Stimulated activated CD8-positive, alpha-beta memory T cell treated with anti-CD3 and anti-CD28 coated beads, Interleukin-12 subunit alpha, Interleukin-12 subunit beta, amount 100 ng/mL, for 1 hour (primary cell): ENCODE data around the gene DIAPH2.
"Not testable (repeated sequence)": the region's sequence is repeated elsewhere in the genome, so short reads cannot be mapped to it uniquely, and the experiment has no call there.

Experiments
- DNase-seq: peaks from one replicate; pipeline ENCODE4 v3.0.0-alpha.2; 2020; ENCODE audit warnings: low read depth

DIAPH2 gene

DNA sequence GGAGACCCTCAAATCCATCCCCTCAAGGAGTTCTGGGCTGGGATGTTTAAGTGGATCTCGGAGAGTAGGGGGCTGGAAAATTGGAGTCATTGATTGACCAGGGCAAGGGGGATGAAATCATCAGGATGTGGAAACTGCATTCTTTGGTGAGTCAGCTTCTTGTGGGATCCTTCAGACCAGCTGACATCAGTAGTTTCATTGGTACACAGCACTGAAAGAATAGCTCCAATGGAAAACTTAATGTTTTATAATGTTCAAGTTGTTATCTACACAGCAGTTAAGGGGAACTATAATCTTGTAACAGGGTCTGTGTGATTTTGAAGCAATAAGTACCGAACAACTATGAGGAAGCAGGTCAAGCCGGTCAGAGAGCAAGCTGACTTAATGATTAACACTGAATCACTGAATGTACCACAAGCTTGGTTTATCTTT lies 705.1 kb downstream of the DIAPH2 start:
- DNase-seq = no peak

DNA sequence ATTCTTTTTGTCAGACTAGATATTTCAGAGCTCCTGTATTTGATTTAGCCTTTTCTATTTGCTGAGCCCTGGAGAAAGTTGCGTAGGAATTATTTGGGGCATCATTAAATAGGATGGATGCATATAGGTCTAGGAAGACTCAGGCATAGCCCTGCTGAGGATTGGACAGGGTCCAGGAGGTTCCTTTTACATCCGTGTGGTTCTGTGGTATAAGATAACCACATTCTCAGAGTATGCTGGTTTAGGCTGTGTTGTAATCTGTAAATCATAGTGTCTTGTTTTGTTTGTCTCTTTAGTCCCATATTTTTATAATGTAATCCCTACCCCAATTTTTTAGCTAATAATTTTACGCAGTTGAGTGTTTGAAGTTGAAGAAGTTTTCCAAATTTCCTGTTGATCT lies 712.7 kb downstream of the DIAPH2 start:
- DNase-seq = no peak

DNA sequence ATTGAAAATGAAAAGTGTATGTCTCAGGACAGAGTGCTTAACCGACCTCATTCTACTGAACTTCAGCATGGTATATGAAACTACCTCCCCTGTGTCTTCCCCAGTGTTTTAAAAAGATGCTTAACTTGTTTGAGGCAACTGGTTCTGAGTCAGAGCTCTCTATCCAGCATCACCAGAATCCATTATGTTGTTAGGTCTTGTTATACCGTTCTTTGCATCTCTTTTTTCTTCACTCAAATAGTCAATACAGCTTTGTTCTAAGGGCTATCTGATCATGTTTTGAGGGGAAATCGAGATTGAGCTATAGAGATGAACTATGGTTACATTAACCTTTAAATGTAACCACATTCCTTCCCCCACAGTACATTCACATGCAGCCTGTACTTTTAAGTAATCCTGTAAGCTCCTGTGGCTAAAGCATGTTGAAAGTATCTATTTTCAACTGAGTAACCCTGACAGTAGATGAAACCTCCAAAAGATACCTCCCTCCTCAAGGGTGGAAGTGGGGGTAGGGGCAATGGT lies 713.4 kb downstream of the DIAPH2 start:
- no peak for DNase-seq

DNA sequence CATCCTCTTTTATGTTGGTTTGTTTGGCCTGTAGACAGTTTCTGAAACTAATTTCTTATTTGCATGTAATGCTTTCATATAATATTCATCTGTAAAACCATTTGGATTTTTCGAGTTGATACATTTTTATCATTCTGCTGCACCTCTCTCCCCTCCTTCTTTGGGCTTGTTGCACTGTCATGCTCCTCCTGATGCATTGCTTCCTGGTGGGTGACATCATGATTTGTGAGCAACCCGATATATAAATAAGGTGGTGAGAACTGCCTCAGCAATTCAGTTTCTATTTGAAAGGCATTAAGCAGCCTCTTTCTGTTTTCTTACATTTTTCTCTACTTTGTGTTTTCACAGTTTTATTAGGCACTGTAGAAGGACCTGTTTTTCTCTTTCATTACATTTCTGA lies 714.8 kb downstream of the DIAPH2 start:
- DNase-seq = no peak

DNA sequence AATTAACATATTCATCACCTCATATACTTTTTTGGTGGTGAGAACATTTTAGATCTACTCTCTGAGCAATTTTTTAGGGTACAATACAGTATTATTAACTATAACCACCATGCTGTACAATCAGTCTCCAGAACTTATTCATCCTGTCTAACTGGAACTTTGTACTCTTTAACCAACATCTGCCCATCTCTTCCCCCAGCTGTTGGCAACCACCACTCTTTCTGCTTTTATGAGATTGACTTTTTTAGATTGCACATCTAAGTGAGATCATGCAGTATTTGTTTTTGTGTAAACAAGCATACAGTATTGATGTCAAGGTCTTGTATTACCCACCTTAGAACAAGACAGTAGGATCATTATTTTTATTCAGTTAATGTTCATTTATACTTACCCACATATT lies 715.9 kb downstream of the DIAPH2 start:
- DNase-seq = no peak

DNA sequence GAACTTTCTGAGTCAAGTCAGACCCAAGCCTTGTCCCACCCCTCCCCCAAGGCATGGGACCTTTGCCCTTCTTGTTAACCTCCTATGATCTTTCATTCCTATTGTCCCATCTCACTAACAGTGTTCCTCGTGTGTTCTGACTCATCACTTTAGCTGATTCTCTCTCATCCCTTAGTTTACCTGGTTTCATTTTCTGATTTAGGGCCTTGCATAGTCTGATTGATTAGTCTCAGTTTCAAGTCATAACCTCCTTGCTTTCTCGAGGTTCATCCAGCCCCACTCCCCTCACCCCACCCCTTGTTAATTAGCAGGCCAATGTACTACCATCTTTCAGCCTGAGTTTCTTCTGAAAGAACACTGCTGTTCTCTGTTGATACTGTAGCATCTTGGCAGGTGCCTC lies 716.5 kb downstream of the DIAPH2 start:
- DNase-seq = no peak

DNA sequence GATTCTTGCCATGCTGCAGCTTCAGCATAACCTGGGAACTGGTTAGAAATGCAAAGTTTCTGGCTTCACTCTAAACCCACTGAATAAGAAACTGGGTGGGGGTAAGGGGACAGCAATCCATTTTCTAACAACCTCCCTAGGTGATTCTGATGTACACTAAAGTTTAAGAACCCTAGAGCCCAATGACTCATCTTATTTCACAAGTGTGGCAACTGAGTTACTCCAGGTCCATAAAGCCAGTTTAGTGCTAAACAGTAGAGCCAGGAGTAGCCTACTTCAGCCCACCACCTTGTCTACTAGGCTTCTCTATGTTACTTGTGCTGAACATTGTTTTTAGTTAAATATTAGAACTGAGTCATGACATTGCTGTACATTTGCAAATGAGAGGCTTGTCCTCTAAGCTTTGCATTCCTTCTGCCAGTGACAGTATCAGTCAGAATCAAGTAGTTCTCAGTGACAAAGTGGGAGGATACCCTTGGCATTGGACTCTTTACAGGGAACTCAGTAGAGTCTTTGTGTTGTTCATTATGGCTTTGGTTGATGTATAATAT lies 717.0 kb downstream of the DIAPH2 start:
- no peak for DNase-seq

DNA sequence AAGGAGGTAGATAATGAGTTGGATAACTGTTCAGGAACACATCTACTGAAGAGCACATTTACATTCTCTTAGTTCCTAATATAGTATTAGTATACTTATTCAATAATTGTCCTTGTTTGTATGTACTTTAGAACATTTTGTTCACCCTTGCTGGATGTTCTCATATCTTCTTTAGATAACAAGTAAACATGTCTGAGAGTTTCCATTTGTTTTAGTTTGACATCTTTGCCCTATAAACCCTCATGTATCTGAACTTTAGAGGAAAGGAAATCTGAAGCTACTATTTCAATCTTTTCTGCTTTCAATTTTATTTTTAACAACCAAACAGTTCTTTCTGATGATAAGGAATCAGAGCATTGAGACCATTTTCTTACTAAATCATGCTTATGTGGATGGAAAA lies 717.7 kb downstream of the DIAPH2 start:
- DNase-seq = no peak

DNA sequence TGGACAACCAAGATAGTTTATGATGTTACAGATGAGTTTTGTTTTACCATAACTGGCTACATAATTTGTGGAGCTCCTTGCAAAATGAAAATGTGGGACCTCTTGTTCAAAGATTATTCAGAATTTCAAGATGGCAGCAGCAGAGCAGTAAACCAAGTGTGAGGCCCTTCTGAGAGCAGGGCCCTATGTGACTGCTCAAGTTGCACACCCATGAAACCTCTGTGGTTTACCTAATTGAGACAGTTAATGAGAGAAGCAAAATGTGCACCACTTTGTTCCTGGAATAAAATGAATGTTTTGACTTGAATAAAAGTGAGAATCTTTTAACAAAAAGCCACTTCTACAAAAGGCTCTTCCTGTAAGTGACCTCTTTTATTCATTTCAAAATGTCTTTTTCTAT lies 718.3 kb downstream of the DIAPH2 start:
- DNase-seq = no peak

DNA sequence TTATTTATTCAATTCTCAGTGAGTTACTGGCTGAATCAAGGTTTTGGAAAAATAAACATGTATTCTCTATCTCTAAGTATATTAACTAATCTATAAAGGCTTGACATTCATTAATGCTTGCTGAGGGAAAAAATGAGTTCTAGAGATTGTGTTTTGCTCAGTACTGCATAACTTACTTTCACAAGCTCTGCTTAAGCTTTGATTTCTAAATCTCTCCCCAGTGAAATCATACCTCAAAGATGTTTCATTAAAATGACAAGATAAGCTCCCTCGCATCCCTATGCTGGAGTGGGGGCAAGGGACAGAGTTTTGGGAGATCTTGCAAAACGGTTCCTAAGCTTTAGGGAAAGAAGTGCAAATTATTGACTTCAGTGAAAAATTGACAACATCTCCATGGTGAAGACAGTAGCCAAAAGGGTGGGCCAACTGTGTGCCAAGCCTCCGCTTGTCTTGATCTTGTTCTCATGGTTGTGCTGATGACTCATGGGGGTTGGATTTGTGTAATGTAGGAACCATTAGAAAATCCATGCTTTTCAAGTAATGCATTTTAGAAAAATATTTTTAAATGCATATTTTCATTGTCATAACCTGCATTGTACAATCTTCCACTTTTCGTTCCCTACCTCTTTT lies 720.5 kb downstream of the DIAPH2 start:
- no peak for DNase-seq

DNA sequence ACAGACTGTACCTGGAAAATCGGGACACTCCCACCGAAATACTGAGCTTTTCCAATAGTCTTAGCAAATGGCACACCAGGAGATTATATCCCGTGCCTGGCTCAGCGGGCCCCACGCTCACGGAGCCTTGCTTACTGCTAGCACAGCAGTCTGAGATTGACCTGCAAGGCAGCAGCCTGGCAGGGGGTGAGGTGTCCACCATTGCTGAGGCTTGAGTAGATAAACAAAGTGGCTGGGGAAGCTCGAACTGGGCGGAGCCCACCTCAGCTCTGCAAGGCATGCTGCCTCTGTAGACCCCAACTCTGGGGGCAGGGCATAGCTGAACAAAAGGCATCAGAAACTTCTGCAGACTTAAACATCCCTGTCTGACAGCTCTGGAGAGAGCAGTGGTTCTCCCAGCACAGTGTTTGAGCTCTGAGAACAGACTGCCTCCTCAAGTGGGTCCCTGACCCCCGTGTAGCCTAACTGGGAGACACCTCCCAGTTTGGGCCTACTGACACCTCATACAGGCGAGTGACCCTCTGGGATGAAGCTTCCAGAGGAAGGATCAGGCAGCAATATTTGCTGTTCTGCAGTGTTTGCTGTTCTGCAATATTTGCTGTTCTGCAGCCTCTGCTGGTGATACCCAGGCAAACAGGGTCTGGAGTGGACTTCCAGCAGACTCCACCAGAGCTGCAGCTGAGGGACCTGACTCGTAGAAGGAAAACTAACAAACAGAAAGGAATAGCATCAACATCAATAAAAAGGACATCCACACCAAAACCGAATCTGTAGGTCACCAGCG lies 725.2 kb downstream of the DIAPH2 start:
- DNase-seq = not testable (repeated sequence)

DNA sequence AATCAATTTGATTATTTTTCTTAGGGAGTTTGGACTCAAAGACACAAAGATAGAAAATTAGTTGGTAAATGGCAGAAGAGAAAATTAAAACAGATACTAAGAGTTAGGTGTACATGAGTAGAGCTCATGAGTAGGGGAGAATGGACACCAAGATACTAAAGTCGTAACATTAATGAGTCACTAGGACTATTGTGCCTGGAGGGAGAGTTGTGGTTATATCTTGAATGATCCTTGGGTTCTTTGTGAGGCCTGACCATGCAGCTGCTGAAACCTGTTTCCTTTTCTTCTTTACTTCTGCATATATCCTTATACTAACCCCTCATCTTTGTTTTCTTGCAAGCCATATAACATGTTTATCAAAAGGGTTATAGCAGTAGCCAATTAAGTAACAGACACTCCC lies 731.8 kb downstream of the DIAPH2 start:
- DNase-seq = no peak

DNA sequence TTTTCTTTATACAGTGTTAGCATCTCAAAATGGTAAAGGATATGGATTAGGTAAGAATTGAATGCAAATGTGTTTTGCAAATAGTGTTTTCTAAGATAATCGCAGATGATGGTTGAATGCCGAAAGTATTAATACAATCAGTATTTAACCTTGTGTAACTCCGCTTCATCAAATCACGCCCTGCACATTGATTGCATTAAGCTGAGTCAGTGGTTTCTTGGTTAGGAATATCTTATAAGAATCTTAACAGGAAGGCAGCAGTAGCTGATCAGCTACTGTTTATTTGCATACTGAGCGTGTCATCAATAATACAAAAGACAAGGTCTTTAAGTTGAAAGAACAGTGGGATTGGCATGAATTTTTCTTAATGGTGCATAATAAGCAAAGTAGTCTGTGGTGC lies 744.5 kb downstream of the DIAPH2 start:
- no peak for DNase-seq

DNA sequence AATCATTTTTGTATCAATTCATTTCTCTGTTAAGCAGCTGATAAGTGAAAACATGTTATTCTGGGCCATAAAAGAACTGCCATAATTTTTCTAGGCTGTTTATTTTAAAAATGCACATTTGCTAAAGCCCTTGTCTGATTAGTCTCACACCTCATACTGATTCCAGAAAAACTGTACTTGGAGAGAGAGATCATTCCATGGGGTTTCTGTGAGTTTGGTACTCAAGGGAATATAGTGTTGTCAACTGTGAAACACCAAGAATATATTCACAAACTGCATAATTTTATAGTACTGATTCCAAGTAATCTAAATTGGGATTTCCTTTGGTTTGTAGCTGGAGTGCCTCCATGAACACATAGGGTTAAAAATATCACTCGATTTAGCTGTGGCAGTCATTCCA lies 746.6 kb downstream of the DIAPH2 start:
- no peak for DNase-seq

DNA sequence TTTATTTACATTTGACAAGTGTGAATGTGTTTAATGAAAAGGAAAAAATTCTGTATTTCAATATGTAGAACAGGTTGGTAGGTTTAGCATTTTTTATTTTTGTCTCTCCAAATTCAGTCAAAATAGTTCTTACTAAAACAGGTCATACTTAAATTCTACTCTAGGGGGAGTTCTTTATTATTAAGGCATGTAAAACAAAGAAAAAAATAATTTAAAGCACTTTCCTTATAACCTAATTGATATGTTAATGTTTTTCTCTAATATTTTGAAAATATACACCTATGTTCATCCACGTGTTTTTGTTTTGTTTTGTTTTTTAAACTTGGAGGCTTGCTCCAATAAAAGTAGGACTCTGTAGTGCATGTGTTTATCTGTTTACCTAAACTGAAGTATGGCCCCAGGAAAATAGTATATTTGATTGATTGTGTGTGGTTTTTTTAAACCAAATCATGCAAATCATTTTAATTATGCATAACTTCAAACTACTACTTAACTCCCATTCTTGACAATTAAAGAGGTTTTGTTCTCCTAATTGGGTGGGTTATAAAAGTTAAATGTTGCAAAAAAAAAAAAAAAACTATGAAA lies 761.7 kb downstream of the DIAPH2 start:
- no peak for DNase-seq

DNA sequence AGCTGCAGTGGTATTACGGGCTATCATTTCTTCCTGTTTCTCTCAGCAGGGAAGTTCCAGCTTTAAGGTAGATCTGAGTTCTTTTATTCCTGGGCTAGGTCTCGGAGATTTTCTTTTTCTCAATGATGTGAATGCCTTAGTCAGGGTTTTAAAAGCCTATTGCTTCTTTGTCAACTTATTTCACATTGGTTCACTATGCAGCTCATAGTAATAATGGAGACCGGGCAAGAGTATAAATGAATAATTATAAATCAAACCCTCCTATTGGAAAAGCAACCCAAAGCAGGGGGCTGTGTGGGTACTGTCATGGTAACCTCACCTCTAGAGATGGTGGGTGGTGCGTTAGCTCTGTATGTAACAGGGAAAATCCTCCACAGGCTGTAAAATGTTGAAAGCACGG lies 762.7 kb downstream of the DIAPH2 start:
- DNase-seq = no peak

DNA sequence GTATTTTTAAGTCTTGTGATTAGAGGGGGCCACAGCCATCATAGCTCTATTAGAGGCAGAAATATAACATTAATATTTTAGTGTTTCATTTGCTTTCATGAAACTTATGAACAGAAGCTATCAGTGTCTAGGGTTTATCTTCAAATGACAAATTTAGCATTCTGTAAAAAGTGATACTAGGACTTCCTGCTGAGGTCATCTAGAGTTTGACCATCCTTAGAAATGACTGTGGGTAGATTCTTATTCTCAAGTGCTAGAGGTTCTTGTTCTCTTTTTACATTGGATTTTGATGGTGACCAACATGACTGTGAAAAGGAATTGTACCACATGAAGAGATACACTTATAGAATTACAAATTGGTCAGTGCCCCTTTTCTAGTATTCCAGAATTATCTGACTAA lies 767.6 kb downstream of the DIAPH2 start:
- DNase-seq = no peak

DNA sequence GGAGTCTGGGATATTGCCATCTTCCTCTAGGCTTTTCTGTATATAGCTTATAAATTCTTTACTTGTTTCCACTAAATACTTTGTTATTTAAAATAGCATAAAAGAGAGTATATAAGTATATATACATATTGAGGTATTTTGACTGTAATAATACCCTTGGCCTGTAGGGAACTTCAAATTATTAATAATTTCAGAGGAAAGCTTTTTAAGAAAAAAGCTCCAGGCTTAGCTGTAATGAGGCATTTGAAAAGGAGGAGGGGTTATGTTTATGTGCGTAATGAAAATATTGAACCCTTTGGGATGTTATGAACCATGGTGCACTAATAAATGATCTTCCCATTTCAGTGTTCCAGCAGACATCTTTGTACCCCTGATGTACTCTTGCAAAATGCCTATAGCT lies 777.1 kb downstream of the DIAPH2 start:
- no peak for DNase-seq

DNA sequence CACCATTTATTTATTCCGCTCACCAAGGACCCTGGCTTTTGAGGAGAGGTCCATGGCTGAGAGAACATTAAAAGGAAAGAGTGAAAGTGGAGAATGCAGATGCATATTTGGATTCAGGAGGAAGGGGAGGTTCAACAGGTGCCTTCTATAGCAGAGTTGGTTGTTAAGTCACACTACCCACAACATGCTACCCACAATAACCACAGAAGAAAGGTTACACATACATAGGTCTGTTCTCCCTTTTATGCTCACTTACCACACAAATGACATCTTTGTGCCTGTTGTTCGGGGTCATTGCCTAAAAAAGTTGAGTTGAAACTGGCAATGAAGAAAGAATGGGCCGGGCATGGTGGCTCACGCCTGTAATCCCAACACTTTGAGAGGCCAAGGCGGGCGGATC lies 786.4 kb downstream of the DIAPH2 start:
- no peak for DNase-seq

DNA sequence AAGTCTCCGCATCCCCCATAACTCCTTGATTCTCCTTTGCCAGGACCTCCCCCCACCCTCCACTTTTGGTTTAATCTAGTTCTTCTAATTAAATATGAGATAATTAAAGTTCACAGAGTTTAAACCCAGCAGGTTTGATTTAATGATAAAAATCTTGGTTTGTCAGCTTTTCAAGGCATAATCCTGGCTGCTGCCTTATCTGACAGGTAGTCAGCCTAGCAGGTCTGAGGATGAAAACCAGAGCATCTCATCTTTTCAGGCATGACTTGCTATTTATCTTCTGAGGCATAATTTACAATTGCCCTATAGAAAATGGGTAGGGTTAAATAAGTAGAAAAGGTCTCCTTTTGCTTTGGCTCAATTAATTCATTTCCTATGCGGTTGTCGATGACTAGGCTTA lies 790.3 kb downstream of the DIAPH2 start:
- no peak for DNase-seq

DNA sequence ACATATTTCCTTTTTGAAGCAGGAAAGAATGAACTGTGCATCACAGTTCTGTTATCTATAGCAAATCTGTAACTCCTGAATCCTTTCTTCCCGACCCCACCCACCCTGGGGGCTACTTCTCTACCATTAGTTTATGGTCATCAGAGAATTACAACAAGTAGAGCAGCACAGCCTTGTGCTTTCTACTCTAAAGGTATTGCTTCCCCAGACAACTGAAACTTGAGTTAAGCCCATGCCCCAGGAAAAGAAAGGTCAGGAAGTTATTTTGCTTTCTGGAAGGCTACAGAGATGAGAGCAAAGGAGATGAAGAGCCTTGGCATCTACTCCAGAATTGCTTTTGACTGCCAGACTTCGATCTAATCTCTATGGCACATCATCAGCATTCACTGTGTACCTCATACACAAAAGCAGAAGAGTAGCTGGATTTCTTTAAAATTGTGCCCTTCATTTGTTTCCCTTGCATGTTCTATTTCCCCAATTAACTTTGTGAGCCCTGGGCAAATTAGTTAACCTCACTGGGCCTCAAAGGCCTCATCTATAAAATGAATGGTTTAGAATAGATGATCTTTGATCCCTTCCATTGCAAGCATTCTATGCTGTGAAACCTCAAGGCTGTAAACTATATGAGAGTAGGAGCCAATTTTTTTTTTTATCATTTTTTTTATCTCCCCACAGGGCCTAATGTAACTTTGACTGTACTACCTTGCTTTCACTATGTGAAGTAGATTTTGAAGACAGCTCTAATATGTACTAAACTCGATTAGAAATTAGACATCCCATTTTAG lies 794.7 kb downstream of the DIAPH2 start:
- DNase-seq = no peak

DNA sequence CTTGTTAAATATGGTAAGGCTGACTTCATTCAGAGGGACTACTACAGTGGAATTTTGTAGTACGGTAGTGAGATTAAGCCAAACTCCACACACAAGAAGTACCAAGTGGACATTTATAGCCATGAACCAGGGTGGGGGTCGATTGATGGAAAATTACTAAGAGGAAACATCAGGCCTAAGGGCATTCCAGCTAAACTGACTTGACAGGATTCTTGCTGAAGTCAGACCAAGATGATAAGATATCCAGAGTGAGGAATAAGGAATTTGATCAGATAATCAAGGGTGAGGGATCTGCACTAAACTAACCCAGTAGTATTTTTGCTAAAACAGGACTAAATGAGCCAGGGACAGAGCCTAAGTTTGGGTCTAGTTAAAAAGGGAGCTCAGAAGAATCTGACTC lies 796.6 kb downstream of the DIAPH2 start:
- DNase-seq = no peak
